ENCODE data around the gene VWA5B1.

The VWA5B1 gene

DNA sequence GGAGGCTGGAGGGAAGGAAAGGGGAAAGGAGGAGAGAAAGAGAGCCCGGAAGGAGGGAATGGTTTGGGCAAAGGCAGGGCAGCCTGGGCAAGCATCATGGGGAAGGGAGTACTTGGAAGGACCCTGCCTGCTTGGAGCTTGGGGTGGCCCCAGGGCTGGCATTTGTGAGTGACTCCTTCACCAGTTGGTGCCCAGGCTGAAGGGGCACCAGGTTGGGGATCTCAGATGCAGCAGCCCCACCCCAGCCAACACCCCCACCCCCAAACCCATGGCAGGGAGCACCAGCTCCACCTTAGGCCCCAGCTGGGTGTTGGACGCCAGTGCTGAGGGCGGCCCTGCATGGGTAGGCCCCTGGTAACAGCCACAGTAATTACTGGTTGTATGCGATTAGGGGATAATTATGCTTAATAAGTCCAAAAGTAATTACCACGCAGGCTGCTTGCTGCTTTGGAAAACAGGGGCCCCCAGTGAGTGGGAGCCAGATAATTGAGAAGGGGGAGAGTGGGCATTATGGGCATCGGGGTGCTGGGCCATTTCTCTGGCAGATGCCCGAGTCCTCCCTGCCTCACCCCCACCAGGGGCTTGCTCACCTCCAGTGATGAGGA lies 78.3 kb downstream of the VWA5B1 start:
- DNase-seq: no peak

DNA sequence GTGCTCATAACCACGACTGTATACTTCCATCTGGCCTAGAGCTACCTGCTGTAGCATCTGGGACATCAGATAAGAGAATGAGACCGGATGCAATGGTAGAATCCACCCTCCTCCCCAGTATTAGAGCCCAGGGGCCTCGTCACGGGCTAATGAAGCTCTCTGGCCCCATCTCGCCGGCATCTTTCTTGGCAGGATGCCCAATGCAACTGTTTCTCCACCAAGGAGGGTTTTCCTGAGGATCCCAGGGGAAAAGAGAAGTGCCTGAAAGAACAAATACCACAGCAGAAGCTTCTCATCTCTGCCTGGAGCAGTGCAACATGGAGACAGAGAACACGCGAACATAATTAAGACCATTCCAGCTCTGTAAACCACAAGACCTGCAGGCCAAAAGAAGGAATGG lies 80.0 kb downstream of the VWA5B1 start:
- DNase-seq: no peak

DNA sequence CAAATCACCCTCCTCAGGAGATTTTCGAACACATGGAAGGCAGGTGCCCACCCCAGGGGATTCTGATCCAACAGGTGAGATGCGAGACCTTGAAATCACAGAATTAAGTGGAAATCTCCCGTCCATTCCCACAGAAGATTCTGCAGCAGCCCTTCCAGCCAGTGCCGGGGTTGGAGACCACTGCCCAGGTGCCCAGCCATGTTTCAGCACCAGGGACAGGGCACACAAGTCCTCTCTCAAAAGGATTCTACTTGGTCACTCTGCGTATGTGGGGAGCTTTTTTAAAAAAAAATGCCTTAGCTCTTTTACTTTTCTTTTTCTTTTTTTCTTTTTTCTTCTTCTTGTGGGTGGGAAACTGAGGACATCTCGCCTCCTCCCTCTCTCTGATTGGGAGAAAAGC lies 80.7 kb downstream of the VWA5B1 start:
- DNase-seq: no peak

DNA sequence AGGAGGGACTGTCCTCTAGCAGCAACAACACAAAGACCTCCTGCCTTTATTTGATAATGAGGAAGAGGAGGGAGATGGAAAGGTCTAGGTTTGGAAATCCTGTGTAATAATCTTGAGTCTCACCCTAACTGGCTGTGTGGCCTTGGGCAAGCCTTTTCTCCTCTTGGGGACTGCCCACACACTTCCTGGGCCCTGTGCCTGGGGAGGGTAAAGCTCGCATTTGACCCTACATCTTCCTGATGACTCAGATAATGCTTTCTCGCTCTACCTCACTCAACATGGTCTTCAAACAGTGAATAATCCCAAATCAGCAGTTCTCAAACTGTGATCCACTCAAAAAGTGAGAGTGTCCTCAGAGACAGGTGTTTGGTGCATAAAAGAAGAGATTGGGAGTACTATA lies 81.2 kb downstream of the VWA5B1 start:
- DNase-seq: no peak

DNA sequence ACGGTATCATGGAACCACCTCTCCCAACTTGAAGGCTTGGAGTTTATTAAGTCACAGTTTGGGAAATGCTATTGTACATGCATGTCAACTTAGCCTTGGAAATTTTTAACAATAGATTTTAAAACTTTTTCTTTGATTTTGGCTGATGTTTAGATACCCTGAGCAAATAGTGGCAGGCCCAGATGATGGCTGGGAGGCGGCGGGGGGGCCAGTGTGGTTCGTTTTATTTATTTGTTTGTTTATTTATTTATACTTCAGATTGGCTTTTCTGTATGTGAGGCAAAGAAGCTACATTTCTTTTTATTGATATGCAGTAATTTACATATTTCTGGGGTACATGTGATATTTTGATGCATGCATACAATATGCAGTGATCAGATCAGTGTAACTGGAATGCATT lies 82.0 kb downstream of the VWA5B1 start:
- DNase-seq: no peak

DNA sequence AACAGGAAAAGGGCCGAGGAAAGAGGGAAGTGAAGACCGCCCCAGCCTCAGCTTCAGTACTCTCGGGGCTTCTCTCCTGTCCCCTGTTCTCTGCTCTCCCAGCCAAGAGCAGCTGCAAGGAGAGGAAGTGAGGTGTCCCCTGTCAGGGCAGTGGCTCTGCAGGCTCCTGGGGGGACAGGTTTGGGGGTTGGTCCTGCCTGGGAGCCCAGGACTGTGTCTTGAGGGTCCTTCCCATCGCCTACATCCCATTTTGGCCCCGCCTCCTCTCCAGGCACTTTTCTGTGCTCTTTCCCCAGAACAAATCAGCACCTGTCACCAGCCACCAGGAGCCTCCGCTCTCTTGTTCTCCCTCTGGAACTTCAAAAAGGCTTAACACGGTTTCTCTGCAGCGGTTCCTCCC lies 82.6 kb downstream of the VWA5B1 start:
- DNase-seq: no peak

DNA sequence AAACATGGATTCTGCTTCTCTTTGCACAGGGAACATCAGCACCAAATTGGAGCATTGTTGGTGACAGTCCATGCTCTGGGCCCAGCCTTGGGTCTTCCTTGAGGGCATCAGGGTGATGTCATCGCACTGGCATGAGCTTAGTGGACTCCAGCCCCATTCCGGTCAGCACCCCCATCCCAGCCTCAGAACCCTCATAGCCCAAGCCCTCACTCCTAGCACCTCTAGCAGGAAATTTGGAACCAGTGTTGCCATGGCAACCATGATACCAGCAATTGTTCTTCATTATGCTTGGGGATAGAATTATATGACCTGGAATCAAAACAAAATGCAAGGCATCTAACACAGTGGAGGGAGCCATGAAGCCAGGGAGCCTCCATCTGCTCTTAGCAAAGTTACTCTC lies 83.1 kb downstream of the VWA5B1 start:
- DNase-seq: no peak

DNA sequence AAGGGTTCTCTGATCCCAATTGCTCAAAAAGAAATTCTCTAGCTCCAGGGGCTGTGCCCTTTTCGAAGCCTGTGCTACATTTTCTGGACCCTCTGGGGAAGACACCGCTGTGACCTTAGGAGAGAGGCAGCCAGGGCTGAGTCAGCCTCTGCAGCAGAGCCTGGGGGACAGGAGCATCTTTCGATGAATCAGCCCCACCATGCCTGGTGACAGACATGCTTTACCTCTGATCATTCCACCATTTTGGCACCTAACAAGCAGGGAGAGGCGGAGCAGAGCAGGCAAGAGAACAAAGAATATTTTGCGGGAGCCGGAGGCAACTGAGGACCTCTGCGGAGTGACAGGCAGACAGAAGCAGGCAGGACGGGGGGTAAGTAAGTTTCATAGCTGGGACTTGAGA lies 84.9 kb downstream of the VWA5B1 start:
- no peak for DNase-seq

DNA sequence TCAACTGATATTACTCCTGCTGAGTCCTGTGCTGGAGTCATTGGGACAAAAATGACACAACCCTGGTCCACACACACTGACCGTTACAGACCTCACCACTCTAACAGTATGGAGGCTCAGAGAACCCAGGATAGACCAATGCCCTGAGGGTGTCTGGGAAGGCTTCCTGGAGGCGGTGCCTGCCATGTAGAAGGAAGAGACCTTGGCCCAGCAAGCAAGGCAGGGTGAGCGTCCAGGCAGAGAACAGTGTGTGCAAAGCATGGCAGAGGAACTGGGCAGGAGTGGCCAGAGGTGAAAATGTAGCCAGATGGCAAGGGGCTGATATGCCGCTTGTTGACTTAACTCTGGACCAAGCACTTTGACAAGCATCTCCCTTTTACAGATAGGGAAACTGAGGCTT lies 85.5 kb downstream of the VWA5B1 start:
- DNase-seq: no peak

DNA sequence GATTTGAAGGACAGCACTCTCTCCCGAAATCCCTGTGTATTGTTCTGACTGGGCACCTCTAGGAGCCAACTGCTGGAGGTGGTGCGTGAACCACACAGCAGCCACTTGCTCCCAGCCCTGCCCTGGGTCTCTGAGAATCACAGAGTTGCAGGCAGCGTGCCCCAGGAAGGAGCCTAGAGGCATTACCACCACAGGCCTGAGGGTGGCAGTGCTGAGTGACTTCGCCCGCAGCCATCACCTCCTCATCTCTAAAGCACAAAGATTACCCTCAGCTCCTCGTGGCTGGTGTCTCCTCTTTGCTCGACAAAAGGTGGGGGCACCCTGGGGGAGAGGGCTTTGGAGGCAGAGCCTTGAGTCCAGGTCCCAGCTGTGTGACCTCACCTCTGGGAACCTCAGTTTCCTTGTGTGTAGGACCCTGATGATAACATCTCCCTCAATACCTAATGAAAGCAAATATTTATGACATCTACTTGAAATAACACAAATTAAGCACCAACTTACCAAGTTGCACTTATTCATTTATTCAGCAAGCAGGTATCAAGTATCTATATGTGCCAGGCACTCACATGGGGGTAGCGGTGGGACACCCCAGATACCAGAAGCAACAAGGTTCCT lies 86.3 kb downstream of the VWA5B1 start:
- no peak for DNase-seq

DNA sequence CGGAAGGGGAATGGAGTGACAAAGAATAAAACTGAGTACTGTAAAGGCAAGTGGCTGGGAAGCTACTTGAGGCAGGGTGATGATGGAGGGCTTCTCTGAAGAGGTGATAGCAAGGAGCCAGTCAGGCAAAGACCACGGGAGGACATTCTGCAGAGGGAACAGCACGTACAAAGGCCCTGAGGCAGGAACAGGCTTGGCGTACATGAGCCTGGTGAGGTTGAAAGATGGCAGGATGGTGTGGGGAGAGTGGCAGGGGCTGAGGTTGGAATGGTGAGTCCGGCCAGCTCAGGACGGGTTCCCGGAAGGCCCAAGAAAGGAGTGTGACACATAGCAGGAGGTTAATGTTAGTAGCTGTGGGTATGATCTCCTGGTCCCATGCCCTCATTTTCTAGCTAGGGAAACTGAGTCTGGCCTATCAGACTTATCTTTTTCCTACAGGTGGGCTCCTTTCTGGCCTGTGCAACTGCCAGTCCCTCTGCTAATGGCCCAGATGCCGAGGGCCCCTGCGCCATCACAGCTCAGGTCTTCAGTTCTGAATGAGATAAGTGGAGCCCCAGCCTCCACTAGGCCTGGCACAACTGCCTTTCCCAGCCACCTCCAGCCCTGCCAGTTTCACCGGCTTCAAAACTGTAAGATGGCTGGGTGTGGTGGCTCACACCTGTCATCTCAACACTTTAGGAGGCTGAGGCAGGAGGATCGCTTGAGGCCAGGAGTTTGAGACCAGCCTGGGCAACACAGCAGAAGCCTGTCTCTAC lies 87.0 kb downstream of the VWA5B1 start:
- no peak for DNase-seq

DNA sequence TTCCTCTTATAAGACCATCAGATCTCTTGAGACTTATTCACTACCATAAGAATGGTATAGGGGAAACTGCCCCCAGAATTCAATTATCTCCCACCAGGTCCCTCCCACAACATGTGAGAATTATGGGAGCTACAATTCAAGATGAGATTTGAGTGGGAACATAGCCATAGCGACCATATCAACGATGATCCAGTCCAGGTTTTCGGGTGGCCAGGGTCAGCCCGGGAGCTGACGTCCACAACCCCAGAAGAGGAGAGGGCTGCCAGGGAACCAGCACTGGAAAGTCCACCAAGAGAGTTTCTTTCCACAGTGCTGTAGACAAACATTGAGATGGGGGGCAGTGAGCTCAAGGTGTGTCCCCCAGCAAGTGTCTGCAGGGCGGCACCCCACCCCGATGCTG lies 88.4 kb downstream of the VWA5B1 start:
- no peak for DNase-seq

DNA sequence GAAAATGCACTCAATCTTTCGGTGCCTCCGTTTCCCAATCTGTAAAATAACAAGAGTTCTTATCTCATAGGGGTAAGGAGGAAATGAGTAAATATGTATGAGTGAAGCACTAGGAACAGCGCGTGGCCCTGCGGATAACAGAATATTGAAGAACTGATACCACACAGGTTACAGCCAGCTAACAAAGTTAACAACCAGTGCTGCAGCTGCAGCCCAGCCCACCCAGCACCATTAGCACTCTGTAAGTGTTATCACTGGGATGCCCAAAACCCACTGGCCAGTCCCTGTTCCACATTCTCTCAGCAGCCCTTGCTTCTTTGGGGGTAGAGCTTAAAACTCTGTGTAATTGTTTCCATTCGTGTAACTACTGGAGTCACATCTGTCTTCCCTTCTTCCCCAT lies 89.5 kb downstream of the VWA5B1 start:
- DNase-seq: no peak

DNA sequence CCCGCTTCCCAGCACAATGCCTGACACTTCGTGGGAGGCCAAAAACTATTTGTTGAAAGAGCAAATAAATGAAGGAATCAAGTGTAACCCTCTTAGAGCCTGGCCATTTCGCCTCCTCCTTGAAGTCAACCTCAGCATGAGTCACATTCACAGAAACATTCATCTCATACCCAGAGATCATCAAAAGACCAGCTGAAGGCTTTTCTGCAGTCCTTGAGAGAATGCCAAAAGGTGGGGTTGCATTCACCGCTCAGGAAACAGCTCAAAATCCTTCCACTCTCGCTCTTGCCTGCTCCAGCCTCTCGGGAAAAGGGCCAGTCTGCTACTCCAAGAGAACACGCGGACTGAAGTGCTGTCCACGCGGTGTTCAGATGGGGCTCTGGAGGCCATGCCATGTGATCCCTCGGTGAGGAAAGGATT lies 90.0 kb downstream of the VWA5B1 start:
- no peak for DNase-seq

DNA sequence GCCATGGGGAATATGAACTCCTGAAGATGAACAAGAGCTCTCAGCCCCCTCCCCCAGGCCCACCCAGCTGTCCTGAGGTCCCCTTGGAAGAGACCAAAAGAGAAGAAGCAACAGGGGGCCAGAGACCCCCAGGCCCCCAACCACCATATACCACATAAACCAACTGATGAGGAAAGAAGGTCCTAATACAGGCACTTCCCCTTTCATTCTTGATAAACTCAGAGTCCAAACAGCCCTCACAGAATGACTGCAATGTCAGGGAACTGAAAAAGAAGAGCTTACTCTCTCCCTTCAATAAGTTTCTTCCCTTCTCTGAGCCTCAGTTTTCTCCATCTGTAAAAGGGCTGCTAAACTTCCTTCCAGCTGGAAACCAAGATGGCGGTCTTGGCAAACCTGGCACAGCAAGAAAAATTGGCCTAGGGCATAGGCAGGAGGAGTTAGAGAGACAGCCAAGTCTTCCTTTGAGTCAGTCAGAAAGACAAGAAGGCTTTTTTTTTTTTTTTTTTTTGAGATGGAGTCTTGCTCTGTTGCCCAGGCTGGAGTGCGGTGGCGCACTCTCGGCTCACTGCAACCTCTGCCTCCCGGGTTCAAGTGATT lies 90.5 kb downstream of the VWA5B1 start:
- no peak for DNase-seq

DNA sequence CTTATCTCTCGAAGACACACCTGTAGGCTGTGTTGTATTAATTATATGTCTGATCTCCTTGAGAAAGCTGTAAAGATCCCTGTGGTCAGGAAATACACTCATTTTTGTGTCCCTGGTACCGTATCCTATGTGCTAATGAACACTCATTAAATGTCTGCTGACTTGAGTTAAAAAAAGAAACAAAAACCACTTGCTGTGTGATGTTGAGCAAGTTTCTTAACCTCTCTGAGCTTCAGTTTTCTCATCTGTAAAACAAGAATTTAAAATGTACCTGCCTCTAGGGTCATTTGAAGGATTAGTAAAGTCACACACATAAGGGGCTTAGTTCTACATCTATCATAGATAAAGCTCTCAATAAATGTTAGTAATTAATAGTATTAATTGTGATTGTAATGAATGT lies 91.3 kb downstream of the VWA5B1 start:
- no peak for DNase-seq

DNA sequence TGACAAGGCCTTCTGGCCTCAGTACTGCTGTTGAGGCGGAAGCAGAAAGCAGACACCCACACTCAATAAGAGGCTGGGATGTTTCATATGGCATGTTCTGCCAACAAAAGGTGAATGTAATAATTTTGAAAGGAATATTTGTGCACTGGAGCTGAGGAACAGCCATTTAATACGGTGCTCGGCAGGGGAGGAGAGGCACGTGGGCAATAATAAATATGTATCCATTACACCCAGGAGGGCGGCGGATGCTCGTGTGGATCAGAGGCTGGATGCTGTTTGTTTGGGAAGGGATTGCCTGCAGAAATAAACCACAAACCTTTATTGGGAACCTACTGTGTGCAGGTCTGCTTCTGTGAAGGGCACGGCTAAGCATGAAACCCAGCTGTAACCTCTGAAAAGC lies 92.0 kb downstream of the VWA5B1 start:
- DNase-seq: no peak

DNA sequence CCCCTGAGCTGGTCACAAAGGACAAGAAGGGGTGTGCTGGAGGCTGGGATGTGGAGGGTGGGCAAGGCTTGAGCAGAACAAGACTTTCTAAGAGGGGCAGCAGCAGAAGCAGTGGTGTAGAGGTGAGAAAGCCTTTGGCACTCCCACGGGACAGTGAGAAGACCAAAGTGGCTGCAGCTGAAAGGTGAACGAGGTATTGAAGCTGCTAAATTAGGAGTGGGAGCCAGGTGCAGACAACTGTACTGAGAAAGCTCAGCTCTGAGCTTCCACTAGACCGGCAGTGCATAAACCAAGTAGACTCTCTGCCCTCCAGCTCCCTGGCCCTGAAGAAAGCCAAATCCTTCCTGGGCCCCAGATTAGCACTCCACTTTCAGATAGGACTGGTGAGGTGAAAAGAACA lies 93.0 kb downstream of the VWA5B1 start:
- no peak for DNase-seq

DNA sequence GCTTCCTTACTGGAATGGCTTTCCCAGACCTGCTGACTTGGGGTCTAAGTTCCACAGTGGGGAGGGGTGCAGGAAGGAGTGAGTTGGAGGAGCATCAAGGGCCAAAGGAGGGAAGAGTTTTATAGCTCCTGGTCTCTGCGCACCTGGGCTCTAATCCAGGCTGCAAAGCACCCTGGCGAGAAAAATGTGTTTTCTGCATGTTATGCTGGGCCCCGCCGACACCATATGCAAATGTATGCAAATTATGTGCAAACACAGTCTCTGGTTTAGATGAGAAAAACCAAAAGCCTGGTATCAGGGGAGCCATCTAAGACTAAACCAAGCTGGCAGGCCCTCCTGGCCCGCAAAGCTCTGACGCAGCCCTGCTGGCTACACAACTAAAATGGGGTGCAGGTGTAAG lies 95.0 kb downstream of the VWA5B1 start:
- DNase-seq: no peak

DNA sequence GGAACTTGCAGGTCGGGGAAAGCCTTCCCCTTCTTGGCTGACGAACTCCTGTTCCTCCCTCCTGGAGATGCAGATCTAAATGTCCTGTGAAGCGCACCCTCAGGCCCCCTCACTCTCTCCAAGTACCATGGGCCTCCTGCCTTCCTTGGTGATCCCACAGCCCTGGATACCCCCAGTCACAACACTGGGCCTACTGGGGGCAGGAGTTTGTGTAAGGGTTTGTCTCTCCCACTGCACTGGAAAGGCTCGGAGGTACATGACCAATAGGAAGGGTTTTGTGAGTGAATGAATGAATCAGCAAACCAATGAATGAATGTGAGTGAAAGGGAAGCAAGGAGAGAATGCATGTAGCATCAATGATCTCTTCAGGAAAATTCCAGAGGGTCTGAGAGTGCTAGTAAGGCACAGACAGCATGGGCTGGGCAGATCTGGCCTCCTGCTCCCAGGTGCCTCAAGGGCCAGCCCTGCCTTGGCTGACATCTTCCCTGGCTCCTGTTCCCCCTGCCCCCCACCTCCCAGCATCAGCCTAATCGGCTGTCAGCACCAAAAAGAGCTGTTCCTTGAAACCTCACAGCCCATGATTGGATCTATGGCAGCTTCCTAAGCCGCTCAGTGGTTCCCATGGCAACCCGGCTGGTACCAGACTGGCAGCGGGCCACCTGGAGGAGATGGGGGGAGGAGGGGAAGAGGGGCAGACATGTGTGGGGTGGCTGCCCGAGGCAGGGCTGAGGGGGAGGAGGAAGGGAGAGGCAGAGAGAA lies 95.8 kb downstream of the VWA5B1 start:
- DNase-seq: no peak

DNA sequence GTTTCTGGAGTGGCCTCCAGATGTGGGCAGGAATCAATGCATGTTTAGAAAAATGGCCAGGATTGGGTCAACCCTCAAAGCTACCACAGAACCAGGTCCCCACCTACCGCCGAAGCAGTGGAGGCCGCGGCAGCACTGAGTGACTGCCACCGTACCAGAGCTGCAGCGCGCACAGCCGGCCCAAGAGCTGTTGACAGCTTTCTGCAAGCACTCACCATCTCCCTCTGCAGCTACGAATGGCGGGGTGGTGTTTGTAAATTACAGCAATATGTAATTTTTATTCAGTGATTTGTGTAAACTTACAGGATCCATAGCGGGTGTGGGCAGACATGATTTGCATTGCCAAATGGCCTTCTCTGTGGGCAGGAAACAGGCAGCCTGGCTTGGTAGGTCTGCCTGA lies 98.9 kb downstream of the VWA5B1 start:
- no peak for DNase-seq

DNA sequence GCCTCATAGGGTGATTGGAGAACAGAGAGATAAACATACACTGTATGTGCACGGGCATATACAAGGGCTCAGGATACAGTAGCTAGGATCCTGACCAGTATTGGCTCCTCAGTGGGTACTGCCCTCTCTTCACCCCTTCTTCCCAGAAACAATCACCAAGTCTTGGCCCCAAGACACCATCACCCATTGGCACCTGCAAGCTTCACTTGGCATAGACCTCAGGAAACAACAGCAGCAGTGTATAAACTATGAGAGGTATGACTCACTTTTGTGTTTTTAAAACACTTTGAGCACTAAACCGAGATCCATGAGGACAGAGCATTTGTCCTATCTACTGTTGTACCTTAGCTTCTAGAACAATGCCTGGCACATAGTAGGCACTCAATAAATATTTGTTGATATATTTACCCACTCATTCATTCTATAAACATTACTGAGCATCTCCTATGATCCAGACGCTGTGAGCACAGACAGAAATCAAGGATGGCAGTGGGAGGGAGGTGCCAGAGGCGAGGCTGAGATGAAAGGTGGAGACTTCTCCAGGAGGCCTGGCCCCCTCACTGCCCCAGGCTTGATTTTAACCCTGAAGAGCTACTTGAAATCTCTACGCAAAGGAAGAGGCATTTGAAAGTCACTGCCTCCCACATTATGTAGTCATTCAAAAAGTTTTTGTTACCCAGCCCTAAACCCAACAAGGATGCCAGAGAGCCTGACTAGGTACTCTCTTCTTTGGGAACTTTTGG lies 100.1 kb downstream of the VWA5B1 start:
- DNase-seq: no peak

DNA sequence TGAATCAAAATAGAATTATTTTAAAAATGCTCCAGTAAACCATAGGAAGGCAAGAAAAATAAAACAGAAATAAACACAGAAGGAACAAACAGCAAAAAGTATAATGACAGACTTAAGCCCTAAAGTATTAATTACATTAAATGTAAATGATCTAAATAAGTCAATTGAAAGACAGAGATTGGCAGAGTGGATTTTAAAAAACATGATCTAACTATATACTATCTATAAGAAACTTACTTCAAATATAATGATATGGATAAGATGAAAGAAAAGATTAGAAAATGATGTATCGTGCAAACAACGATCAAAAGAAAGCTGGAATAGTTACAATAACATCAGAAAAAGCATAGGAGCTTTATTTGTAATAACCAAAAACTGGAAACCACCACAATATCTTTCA lies 104.6 kb downstream of the VWA5B1 start:
- no peak for DNase-seq
